T-helper 17 cell (primary cell): ENCODE results near the gene HIVEP3. TPM values are rescaled to one million over a fixed set of nuclear protein-coding genes. Genes with fewer than 3 reads are reported as not detected.
A peak's percentile ranks its signal among the peaks of the same experiment; 100 is the strongest.

ENCODE experiments used
- ATAC-seq: fragments of 150-1000 bp; cut with Tn5 transposase; 2 replicates; pipeline ENCODE4 v1.10.0; 2021; ENCODE audit warnings: mild to moderate bottlenecking, moderate library complexity
- DNase-seq, 3 donors: peaks; one replicate each; pipeline versions ENCODE4 v3.0.0 to v3.0.0-alpha.2; 2020 to 2021
- H3K9me3 ChIP-seq: one replicate; pipeline ENCODE4 v1.7.0; 2013; ENCODE audit warnings: low read length, mild to moderate bottlenecking; ENCODE audit not compliant: control insufficient read depth, poor library complexity, severe bottlenecking
- H3K27ac Mint-ChIP-seq: one replicate; pipeline ENCODE4 v1.8.0; 2022; ENCODE audit warnings: mild to moderate bottlenecking, moderate library complexity, mixed read lengths
- H3K27me3 Mint-ChIP-seq: one replicate; pipeline ENCODE4 v1.8.0; 2022; ENCODE audit warnings: mixed read lengths
- H3K36me3 Mint-ChIP-seq: one replicate; pipeline ENCODE4 v1.8.0; 2022; ENCODE audit warnings: low read depth, mixed read lengths
- H3K4me1 Mint-ChIP-seq: one replicate; pipeline ENCODE4 v1.8.0; 2022; ENCODE audit warnings: mild to moderate bottlenecking, mixed read lengths
- H3K4me3 Mint-ChIP-seq: one replicate; pipeline ENCODE4 v1.8.0; 2022; ENCODE audit warnings: mild to moderate bottlenecking, moderate library complexity, mixed read lengths
- total RNA-seq, 4 donors: library from RNA in 2 of 4; stranded (reverse) in 2 of 4; gene quantifications; one replicate each; pipeline ENCODE4 v1.2.3 and lab custom pipeline; 2022 to 2026

Gene HIVEP3
- total RNA-seq, 2 donors from 2014 or later = 11.1 to 13.9 TPM

DNA sequence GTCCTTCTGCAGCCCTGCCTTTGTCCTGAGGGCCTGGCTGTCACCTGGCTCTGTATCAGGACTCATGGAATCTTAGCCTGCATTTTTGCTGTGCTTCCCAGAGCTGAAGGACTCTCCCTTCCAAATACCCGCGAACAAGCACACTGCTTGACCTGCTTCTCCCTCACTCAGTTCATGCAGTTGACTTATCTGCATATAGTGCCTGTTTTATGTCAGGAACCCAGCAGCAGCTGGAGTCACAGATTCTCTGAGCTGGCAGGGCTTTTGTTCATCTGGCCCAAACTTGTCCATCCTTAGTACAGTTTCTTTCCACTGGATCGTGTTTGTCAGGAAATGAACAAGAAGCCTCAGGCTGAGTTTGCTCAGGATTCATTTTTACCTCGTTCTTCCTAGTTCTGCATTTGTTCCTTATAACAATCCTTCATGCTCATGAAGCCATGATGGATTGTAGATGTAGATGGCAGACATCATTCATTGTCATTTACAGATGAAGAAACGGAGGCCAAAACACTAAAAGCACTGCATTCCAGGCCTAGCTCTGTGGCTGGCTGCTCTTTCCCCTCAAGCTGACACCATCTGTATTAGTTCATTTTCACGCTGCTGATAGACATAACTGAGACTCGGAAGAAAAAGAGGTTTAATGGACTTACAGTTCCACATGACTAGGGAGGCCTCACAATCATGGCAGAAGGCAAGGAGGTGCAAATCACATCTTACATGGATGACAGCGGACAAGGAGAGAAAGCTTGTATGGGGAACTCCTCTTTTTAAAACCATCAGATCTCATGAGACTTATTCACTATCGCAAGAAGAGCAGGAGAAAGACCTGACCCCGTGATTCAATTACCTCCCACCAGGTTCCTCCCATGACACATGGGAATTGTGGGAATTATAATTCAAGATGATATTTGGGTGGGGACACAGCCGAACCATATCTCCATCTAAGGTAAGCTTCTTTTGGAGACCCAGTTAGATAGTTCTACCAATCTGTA lies 150.9 kb downstream of the HIVEP3 start:
- H3K4me1 Mint-ChIP-seq = peaks cover 26% of the 10 kb centered on the region
- H3K36me3 Mint-ChIP-seq = peaks cover 3% of the 10 kb centered on the region
- no peak for ATAC-seq
- no peak for DNase-seq
- H3K27me3 Mint-ChIP-seq = no peaks in the 10 kb centered on the region
- no peak overlapping the region for H3K4me3 Mint-ChIP-seq
- no peak overlapping the region for H3K27ac Mint-ChIP-seq
- no peaks in the 10 kb centered on the region for H3K9me3 ChIP-seq

DNA sequence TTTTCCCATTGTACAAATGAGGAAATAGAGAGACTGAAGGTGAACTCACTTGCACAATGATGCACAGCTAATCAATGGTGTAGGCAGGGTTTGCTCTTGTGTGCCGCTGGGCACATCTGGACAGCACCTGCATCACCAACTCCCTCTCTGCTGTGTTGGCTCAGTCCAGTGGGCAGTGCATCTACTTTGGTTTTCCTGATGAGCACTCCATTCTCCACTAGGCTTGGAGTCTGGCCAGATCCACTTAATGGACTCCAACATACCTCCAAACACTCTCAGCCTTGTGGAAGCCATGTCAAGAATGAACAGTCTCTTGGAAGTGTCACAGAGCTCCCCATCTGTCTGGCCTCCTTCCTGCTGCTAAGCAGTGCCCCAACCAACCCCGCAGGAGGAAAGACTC lies 152.2 kb downstream of the HIVEP3 start:
- H3K4me1 Mint-ChIP-seq = peaks cover 23% of the 10 kb centered on the region
- H3K27ac Mint-ChIP-seq = no peak overlapping the region
- no peaks in the 10 kb centered on the region for H3K36me3 Mint-ChIP-seq
- no peaks in the 10 kb centered on the region for H3K27me3 Mint-ChIP-seq
- no peak overlapping the region for H3K4me3 Mint-ChIP-seq
- ATAC-seq (no peak), DNase-seq (no peak)
- H3K9me3 ChIP-seq = no peaks in the 10 kb centered on the region

DNA sequence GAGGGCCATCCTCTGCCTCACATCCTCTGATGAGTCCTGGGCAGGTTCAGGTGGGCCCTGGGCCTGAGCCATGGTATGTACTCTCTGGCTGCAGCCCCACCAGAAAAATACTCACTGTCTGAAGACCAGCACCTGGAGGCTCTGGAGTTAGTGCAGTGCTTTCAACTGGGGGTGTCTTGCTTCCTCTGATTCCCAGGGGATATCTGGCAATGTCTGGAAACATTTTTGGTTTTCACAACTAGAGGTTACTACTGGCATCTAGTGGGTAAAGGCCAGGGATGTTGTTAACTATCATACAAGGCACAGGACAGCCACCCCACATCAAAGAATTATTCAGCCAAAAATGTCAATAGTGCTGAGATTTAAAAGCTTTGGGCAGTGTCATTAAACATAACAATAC lies 152.7 kb downstream of the HIVEP3 start:
- Mint-ChIP-seq H3K4me1 (peaks cover 23% of the 10 kb centered on the region), H3K36me3 (no peaks in the 10 kb centered on the region), H3K27ac (no peak overlapping the region), H3K4me3 (no peak overlapping the region), H3K27me3 (no peaks in the 10 kb centered on the region)
- no peaks in the 10 kb centered on the region for H3K9me3 ChIP-seq
- ATAC-seq (no peak), DNase-seq (no peak)

DNA sequence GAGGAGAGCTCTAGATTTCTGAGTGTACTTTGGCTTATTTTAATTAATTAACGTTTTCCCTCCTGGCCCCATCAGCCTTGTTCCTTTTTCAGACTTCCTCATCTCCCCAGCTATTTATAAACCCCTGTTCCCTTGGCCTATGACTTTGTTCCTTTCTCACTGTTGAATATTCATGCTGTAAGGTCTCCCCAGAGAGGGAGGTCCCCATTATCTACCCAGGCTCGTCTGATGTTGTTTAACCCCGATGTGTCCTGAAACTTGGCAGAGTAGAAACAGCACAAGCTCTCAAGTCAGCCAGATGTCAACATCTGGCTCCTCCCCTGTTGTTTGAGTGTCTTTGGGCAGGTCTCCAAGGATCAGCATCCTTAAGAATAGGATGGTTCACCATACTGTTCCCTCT lies 153.6 kb downstream of the HIVEP3 start:
- Mint-ChIP-seq H3K4me1 (peaks cover 23% of the 10 kb centered on the region), H3K27me3 (no peaks in the 10 kb centered on the region), H3K36me3 (no peaks in the 10 kb centered on the region), H3K27ac (no peak overlapping the region), H3K4me3 (no peak overlapping the region)
- ATAC-seq (no peak), DNase-seq (no peak)
- no peaks in the 10 kb centered on the region for H3K9me3 ChIP-seq

DNA sequence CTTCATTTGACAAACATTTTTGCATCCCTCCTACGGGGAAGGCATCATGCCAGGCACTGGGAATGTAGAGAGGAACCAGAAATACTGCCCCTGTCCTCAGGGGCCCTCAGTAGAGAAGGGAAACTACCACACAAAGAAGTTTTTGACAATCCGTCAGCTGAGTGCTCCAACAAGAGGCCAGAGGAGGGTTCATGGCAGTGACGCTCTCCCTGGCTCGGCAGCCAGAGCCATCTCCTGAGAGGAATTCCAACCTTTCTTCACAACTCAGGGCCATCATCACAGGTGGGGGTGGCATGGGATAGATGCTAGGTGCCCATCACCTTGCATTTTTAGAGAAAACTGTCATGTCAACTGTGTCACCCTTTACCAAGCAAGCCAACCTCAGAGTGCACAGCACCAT lies 154.1 kb downstream of the HIVEP3 start:
- H3K4me1 Mint-ChIP-seq = peaks cover 23% of the 10 kb centered on the region
- H3K27me3 Mint-ChIP-seq = no peaks in the 10 kb centered on the region
- DNase-seq = no peak
- no peak overlapping the region for H3K4me3 Mint-ChIP-seq
- H3K36me3 Mint-ChIP-seq = no peaks in the 10 kb centered on the region
- H3K27ac Mint-ChIP-seq = no peak overlapping the region
- no peak for ATAC-seq
- no peaks in the 10 kb centered on the region for H3K9me3 ChIP-seq

DNA sequence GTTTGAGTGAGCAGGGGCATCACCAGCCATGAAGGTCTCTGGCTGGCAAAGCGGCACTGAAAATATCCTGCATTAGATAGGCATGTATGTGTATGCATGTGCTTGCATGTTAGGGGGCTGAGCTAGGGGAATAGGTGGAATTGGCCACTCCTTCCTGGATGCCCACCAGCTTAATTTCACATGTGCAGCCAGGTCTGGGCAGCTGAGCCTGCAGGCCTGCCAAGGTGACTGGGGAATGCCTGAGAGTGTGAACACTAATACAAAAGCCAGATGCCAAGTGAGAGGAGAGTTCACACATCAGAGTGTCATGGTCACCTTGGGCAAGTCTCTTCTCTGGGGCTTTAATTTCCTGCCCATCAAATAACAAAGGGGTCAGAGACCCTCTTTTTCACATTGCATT lies 155.9 kb downstream of the HIVEP3 start:
- DNase-seq = no peak
- H3K27me3 Mint-ChIP-seq = no peaks in the 10 kb centered on the region
- no peak overlapping the region for H3K4me3 Mint-ChIP-seq
- no peaks in the 10 kb centered on the region for H3K36me3 Mint-ChIP-seq
- no peak for ATAC-seq
- H3K4me1 Mint-ChIP-seq = peaks cover 20% of the 10 kb centered on the region
- H3K9me3 ChIP-seq = no peaks in the 10 kb centered on the region
- no peak overlapping the region for H3K27ac Mint-ChIP-seq

DNA sequence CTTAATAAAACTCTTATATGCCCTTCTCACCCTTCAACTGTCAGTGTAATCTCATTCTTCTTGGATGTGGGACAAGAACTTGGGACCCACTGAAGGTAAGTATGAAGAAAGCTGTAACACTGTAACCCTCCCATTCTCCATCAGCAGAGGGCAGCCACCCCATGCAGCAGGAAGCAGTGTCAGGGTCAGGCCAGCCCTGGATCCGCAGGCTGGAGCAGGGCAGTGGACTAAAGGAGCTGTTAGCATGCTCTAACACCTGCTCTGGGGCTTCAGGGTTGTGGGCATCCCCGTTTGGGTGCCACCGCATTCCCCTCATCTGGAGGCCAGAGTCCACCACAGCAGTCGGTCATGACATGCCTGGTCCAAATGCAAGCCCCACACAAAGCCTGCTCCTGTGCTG lies 156.5 kb downstream of the HIVEP3 start:
- Mint-ChIP-seq H3K27me3 (no peaks in the 10 kb centered on the region), H3K27ac (no peak overlapping the region)
- H3K9me3 ChIP-seq = no peaks in the 10 kb centered on the region

DNA sequence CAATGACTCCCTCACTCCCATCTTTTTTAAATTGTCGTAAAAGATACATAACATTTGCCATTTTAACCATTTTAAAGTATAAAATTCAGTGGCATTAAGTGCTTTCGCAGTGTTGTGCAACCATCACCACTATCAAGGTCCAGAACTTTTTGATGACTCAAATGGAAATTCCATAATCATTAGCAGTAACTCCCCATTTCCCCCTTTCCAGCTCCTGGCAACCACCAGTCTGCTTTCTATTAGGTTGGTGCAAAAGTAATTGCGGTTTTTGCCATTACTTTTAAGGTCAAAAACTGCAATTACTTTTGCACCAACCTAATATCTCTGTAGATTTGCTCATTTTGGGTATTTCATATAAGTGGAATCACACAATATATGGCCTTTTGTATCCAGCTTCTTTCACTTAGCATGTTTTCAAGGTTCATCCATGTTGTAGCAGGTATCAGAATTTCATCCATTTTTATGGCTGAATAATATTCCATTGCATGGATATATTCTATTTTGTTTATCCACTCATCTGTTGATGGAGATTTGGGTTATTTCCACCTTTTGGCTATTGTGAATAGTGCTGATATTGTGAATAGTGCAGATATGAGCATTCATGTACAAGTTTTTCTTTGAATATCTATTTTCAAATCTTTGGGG lies 159.7 kb downstream of the HIVEP3 start:
- peaks cover 17% of the 10 kb centered on the region for H3K4me1 Mint-ChIP-seq
- H3K4me3 Mint-ChIP-seq = no peak overlapping the region
- DNase-seq = no peak
- no peaks in the 10 kb centered on the region for H3K9me3 ChIP-seq
- H3K36me3 Mint-ChIP-seq = no peaks in the 10 kb centered on the region
- ATAC-seq = no peak
- H3K27ac Mint-ChIP-seq = no peak overlapping the region
- H3K27me3 Mint-ChIP-seq = no peaks in the 10 kb centered on the region

More for the DNA sequence above, 156.5 kb downstream of the HIVEP3 start:
- ATAC-seq (no peak), DNase-seq (no peak)
- Mint-ChIP-seq H3K36me3 (no peaks in the 10 kb centered on the region), H3K4me3 (no peak overlapping the region), H3K4me1 (peaks cover 20% of the 10 kb centered on the region)

DNA sequence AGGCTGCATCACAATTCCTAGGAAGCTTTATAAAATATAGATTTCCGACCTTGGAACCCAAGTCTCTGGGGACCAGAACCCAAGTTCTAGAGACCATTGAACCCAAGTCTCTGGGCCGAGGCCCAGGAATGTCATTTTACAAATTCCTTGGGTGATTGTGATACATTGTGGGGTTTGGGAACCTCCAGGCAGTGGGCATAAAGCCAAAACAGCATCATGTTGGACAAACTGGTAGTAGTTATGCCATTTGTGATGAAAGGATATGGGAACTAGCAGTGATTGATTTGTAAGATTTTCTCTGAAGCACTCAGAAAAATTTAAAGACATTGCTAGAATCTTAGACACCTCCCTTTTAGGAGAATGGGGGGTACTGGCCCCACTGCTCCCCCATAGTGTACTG lies 160.2 kb downstream of the HIVEP3 start:
- DNase-seq (no peak), ATAC-seq (no peak)
- Mint-ChIP-seq H3K4me1 (peaks cover 17% of the 10 kb centered on the region), H3K27me3 (no peaks in the 10 kb centered on the region), H3K36me3 (no peaks in the 10 kb centered on the region), H3K27ac (no peak overlapping the region), H3K4me3 (no peak overlapping the region)
- no peaks in the 10 kb centered on the region for H3K9me3 ChIP-seq

DNA sequence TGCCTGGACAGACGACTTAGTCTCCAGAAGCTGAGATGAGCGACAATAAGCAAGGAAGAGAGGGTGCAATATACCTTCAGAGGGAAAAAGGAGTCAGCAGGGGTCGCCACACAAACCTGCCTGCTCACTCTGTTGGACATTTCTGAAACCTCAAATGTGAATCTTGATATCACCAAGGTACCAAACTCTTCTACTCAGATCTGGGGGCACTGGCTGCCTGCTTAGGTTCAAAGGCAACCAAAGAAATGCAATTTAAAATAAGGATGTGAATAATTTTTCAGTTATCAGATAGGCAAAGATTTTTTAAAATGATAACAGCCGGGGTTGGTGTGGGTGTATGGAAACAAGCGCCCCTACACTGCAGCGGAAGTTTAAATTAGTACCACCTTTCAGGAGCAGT lies 164.2 kb downstream of the HIVEP3 start:
- no peak for ATAC-seq
- peaks cover 31% of the 10 kb centered on the region for H3K4me1 Mint-ChIP-seq

DNA sequence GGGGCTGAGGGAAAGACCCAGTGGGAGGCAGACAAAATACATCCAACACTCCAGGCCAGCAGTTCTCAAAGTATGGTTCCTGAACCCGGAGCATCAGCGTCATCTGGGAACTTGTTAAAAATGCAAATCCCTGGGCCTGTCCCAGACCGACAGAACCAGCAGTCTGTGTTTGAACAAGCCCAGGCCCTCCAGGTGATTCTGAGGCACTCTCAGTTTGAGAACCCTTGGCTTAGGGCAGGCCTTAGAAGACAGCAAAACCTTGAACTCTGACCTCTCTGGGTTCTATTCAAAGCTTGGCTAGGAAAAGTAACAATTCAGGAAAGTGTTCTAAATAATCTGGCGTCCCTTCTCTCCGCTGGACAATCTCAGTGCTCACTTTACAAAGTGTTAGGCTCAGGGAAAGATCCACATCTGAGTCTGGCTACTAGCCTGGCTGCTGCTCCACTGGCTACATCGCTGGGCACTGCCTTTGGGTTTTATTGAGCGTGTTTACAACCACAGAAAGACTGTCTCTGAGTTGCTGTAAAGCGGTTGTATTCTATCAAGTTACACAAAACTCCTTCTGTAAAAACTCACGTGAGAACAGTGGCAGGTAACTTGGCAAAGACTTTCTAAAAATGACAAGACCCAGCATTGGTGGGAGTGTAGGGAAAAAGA lies 166.1 kb downstream of the HIVEP3 start:
- no peaks in the 10 kb centered on the region for H3K9me3 ChIP-seq
- no peak for DNase-seq
- H3K36me3 Mint-ChIP-seq = no peaks in the 10 kb centered on the region
- no peak for ATAC-seq
- H3K27ac Mint-ChIP-seq = peak overlapping the region; percentile 59
- no peaks in the 10 kb centered on the region for H3K27me3 Mint-ChIP-seq
- H3K4me1 Mint-ChIP-seq = peaks cover 31% of the 10 kb centered on the region
- H3K4me3 Mint-ChIP-seq = no peak overlapping the region

More for the DNA sequence above, 164.2 kb downstream of the HIVEP3 start:
- DNase-seq = no peak
- H3K27ac Mint-ChIP-seq = no peak overlapping the region
- peak overlapping the region; percentile 45 for H3K4me3 Mint-ChIP-seq
- no peaks in the 10 kb centered on the region for H3K9me3 ChIP-seq
- no peaks in the 10 kb centered on the region for H3K27me3 Mint-ChIP-seq
- no peaks in the 10 kb centered on the region for H3K36me3 Mint-ChIP-seq

DNA sequence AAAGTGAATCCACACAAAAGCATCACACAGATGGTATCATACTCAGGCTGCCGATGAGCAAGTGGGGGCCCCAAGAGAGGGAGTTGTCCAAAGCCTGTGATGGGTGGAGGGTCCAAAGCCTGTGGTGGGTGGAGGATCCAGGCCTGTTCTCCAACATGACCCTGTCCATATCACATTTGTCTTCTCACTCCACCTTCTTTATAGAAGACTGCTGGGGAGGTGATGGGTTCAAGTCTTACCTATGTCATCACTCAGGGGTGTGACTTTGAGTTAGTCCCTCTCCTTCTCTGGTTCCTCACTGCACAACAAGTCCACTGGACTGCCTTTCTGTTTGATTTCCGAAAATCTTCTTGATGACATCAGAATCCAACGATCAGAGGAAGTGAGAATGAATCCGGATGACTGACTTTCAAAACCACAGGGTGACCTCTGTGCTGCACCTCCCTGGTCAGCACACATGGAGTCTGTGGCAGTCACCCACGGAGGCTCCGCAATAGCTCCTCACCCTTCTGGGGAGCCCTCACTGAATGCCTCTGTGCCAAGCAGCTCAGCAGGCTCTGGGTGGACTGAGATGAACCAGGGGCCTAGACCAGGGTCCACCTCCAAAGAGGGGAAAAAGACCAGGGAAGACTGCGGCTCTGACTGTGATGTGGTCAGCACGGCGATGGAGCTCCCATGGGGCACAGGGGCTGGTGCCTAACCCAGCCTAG lies 166.8 kb downstream of the HIVEP3 start:
- Mint-ChIP-seq H3K36me3 (no peaks in the 10 kb centered on the region), H3K4me1 (peaks cover 31% of the 10 kb centered on the region), H3K4me3 (no peak overlapping the region), H3K27ac (peak overlapping the region; percentile 59), H3K27me3 (no peaks in the 10 kb centered on the region)
- peak; percentile 20 for ATAC-seq
- H3K9me3 ChIP-seq = no peaks in the 10 kb centered on the region
- no peak for DNase-seq
